ENCODE results near the gene COMMD1.

COMMD1 gene

GRCh38 chr2:62055724-62056336, 150.4 kb downstream of the COMMD1 start:
- no peak overlapping the region for H3K4me3 ChIP-seq (ENCODE audit: low read depth, low read length)
- no peaks in the 10 kb centered on the region for H3K36me3 ChIP-seq
- H3K27me3 ChIP-seq, result no peaks in the 10 kb centered on the region
- no peak for DNase-seq
- no peaks in the 10 kb centered on the region for H3K4me1 ChIP-seq
- TF ChIP-seq CTCF (IDR thresholded peaks at IDR 0.05; ENCODE audit: low read depth, low read length), result no peak
- no peaks in the 10 kb centered on the region for H3K9me3 ChIP-seq

GRCh38 chr2:62056341-62056740, 150.9 kb downstream of the COMMD1 start:
- DNase-seq, result no peak
- H3K9me3 ChIP-seq, result no peaks in the 10 kb centered on the region
- no peaks in the 10 kb centered on the region for H3K4me1 ChIP-seq
- no peaks in the 10 kb centered on the region for H3K27me3 ChIP-seq
- no peaks in the 10 kb centered on the region for H3K36me3 ChIP-seq
- no peak overlapping the region for H3K4me3 ChIP-seq (ENCODE audit: low read depth, low read length)
- TF ChIP-seq CTCF (IDR thresholded peaks at IDR 0.05; ENCODE audit: low read depth, low read length), result no peak

- DNase-seq, result no peak
- no peak for TF ChIP-seq CTCF (IDR thresholded peaks at IDR 0.05; ENCODE audit: low read depth, low read length)
- Histone ChIP-seq H3K4me1 (no peaks in the 10 kb centered on the region), H3K4me3 (ENCODE audit: low read depth, low read length) (no peak overlapping the region), H3K9me3 (no peaks in the 10 kb centered on the region), H3K36me3 (no peaks in the 10 kb centered on the region), H3K27me3 (no peaks in the 10 kb centered on the region)
Measured at GRCh38 chr2:62065243-62065642, 159.8 kb downstream of the COMMD1 start.

DNA sequence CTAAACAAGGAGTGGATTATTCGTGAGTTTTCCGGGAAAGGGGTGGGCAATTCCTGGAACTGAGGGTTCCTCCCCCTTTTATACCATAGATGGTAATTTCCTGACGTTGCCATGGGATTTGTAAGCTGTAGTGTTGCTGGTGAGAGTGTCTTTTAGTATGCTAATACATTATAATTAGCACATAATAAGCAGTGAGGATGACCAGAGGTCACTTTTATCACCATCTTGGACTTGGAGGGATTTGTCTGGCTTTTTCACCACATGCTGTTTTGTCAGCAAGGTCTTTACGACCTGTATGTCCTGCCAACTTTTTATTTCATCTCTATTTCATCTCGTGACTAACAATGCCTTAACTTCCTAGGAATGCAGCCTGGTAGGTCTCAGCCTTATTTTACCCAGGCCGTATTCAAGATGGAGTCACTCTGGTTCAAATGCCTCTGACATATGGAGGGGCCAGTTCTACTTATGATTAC, 165.7 kb downstream of the COMMD1 start:
- H3K4me1 ChIP-seq, result no peaks in the 10 kb centered on the region
- no peaks in the 10 kb centered on the region for H3K36me3 ChIP-seq
- no peaks in the 10 kb centered on the region for H3K27me3 ChIP-seq
- no peak for TF ChIP-seq CTCF (IDR thresholded peaks at IDR 0.05; ENCODE audit: low read depth, low read length)
- H3K4me3 ChIP-seq (ENCODE audit: low read depth, low read length), result no peak overlapping the region
- no peak for DNase-seq
- H3K9me3 ChIP-seq, result no peaks in the 10 kb centered on the region

GRCh38 chr2:62071760-62072680, 166.5 kb downstream of the COMMD1 start:
- no peaks in the 10 kb centered on the region for H3K9me3 ChIP-seq
- no peak for TF ChIP-seq CTCF (IDR thresholded peaks at IDR 0.05; ENCODE audit: low read depth, low read length)
- H3K36me3 ChIP-seq, result no peaks in the 10 kb centered on the region
- no peaks in the 10 kb centered on the region for H3K4me1 ChIP-seq
- no peaks in the 10 kb centered on the region for H3K27me3 ChIP-seq
- no peak overlapping the region for H3K4me3 ChIP-seq (ENCODE audit: low read depth, low read length)
- no peak for DNase-seq

- TF ChIP-seq CTCF (IDR thresholded peaks at IDR 0.05; ENCODE audit: low read depth, low read length), result no peak
- Histone ChIP-seq H3K4me1 (no peaks in the 10 kb centered on the region), H3K36me3 (no peaks in the 10 kb centered on the region), H3K9me3 (no peaks in the 10 kb centered on the region), H3K4me3 (ENCODE audit: low read depth, low read length) (no peak overlapping the region), H3K27me3 (no peaks in the 10 kb centered on the region)
- DNase-seq, result no peak
Measured at GRCh38 chr2:62074233-62074632, 168.8 kb downstream of the COMMD1 start.
